ENCODE data around the gene MUC5AC. TPM values are rescaled to one million over a fixed set of nuclear protein-coding genes. Genes with fewer than 3 reads are reported as not detected.
A peak's percentile ranks its signal among the peaks of the same experiment; 100 is the strongest.
"Not testable (repeated sequence)": the region's sequence is repeated elsewhere in the genome, so short reads cannot be mapped to it uniquely, and the experiment has no call there.

Gene MUC5AC
- total RNA-seq (2014; rRNA removed; shearing (Covaris generic)): 6.9 and 9.0 TPM in 2 replicates

- peak; percentile 41 for DNase-seq (ENCODE audit: low spot score)
Measured at GRCh38 chr11:1157645-1158591, at the start of gene MUC5AC. Gene MUC5AC (plus strand): TSS chr11:1157953. CDS start chr11:1158000, 47 bp downstream.

- no peak for DNase-seq (ENCODE audit: low spot score)
Measured at GRCh38 chr11:1108246-1108900, 49.4 kb upstream of the MUC5AC start.

- no peak for DNase-seq (ENCODE audit: low spot score)
Measured at GRCh38 chr11:1109101-1109917, 48.4 kb upstream of the MUC5AC start.

GRCh38 chr11:1109918-1110705 is 47.6 kb upstream of the MUC5AC start:
- no peak for DNase-seq (ENCODE audit: low spot score)

- DNase-seq (ENCODE audit: low spot score): no peak
Measured at GRCh38 chr11:1111545-1112212, 46.1 kb upstream of the MUC5AC start.

- DNase-seq (ENCODE audit: low spot score): no peak
Measured at GRCh38 chr11:1112351-1113191, 45.2 kb upstream of the MUC5AC start.

GRCh38 chr11:1113405-1114201 is 44.1 kb upstream of the MUC5AC start:
- DNase-seq (ENCODE audit: low spot score): no peak

- DNase-seq (ENCODE audit: low spot score): not testable (repeated sequence)
Measured at GRCh38 chr11:1115292-1115691, 42.5 kb upstream of the MUC5AC start.

GRCh38 chr11:1116104-1116503 is 41.6 kb upstream of the MUC5AC start:
- no peak for DNase-seq (ENCODE audit: low spot score)

- DNase-seq (ENCODE audit: low spot score): no peak
Measured at GRCh38 chr11:1116666-1117390, 40.9 kb upstream of the MUC5AC start.

GRCh38 chr11:1117992-1118391 is 39.8 kb upstream of the MUC5AC start:
- no peak for DNase-seq (ENCODE audit: low spot score)

GRCh38 chr11:1118755-1119603 is 38.8 kb upstream of the MUC5AC start:
- no peak for DNase-seq (ENCODE audit: low spot score)

- DNase-seq (ENCODE audit: low spot score): no peak
Measured at GRCh38 chr11:1119604-1120146, 38.1 kb upstream of the MUC5AC start.

- no peak for DNase-seq (ENCODE audit: low spot score)
Measured at GRCh38 chr11:1120532-1121330, 37.0 kb upstream of the MUC5AC start.

GRCh38 chr11:1121331-1121812 is 36.4 kb upstream of the MUC5AC start:
- no peak for DNase-seq (ENCODE audit: low spot score)

Data from HT-29 (cell line).